Gastroesophageal sphincter (tissue), 3 donors: ENCODE results near the gene TMEM200B.

ENCODE experiments used
- CTCF ChIP-seq, 4 experiments: fragments of 200-600 bp in 2 of 4; fragments of 450-650 bp in 2 of 4; sonication (generic) in 1 of 4; IDR thresholded peaks; one replicate each; pipeline ENCODE4 v1.5.1; 2017 to 2019; ENCODE audit warnings: antibody characterized with exemption in 4 of 4, mild to moderate bottlenecking in 2 of 4, moderate library complexity in 2 of 4
- EP300 ChIP-seq: sonication (generic); formaldehyde crosslinking; IDR thresholded peaks from one replicate; pipeline ENCODE4 v1.6.1; 2017; ENCODE audit warnings: antibody characterized with exemption, mild to moderate bottlenecking
- POLR2A ChIP-seq, 2 donors: fragments of 450-650 bp; IDR thresholded peaks; one replicate each; pipeline ENCODE4 v1.6.1; 2017; ENCODE audit warnings: antibody characterized with exemption in 2 of 2, mild to moderate bottlenecking in 2 of 2, moderate library complexity in 1 of 2
- POLR2AphosphoS5 ChIP-seq: sonication (generic); formaldehyde crosslinking; IDR thresholded peaks from one replicate; pipeline ENCODE4 v1.6.1; 2017; ENCODE audit warnings: antibody characterized with exemption

GRCh38 chr1:29156543-29157268 lies 33.0 kb upstream of the TMEM200B start:
- TF ChIP-seq POLR2AphosphoS5 (no peak), EP300 (no peak), CTCF (IDR thresholded peaks at IDR 0.05) (no peak), POLR2A (IDR thresholded peaks at IDR 0.05) (no peak)
